OCI-LY7 (cell line): ENCODE data around the gene PHAX.

Experiments used
- CTCF ChIP-seq: fragments of 200-600 bp; sonication (generic); conservative IDR thresholded peaks from 2 replicates; pipeline ENCODE4 v1.5.1; 2014; ENCODE audit warnings: mild to moderate bottlenecking, antibody characterized with exemption, low read length, moderate library complexity, mixed read lengths
- EZH2phosphoT487 ChIP-seq: fragments of 200-600 bp; sonication (generic); IDR thresholded peaks from 2 replicates; pipeline ENCODE4 v1.6.1; 2018; ENCODE audit warnings: low read depth, borderline replicate concordance, mild to moderate bottlenecking, mixed run types, antibody characterized with exemption, low read length, moderate library complexity, mixed read lengths

GRCh38 chr5:126628102-126628501 is 27.4 kb downstream of the PHAX start:
- TF ChIP-seq CTCF (no peak), EZH2phosphoT487 (no peak)
